Muscle layer of duodenum (tissue), 2 donors: ENCODE measurements around the gene DPEP1.

ENCODE experiments used
- H3K27ac ChIP-seq: one replicate; pipeline ENCODE4 v1.7.0; 2013; ENCODE audit warnings: mild to moderate bottlenecking, low read length
- H3K27me3 ChIP-seq: one replicate; pipeline ENCODE4 v1.7.0; 2013; ENCODE audit warnings: low read depth, mild to moderate bottlenecking, control low read depth, low read length
- H3K36me3 ChIP-seq, 2 donors: one replicate each; pipeline ENCODE4 v1.7.0; 2013; ENCODE audit warnings: low read length in 2 of 2, control low read depth in 1 of 2, mild to moderate bottlenecking in 1 of 2; ENCODE audit not compliant: insufficient read depth in 2 of 2, control insufficient read depth in 1 of 2
- H3K4me1 ChIP-seq, 2 donors: one replicate each; pipeline ENCODE4 v1.7.0; 2013; ENCODE audit warnings: low read length in 2 of 2, mild to moderate bottlenecking in 2 of 2, control low read depth in 1 of 2, moderate library complexity in 1 of 2; ENCODE audit not compliant: insufficient read depth in 2 of 2, control insufficient read depth in 1 of 2
- H3K4me3 ChIP-seq, 2 donors: one replicate each; pipeline ENCODE4 v1.7.0; 2013; ENCODE audit warnings: low read length in 2 of 2, low read depth in 1 of 2, mild to moderate bottlenecking in 1 of 2
- H3K9me3 ChIP-seq, 2 donors: one replicate each; pipeline ENCODE4 v1.7.0; 2013; ENCODE audit warnings: low read length in 2 of 2, control low read depth in 1 of 2, mild to moderate bottlenecking in 1 of 2; ENCODE audit not compliant: control insufficient read depth in 1 of 2
- donor health status: healthy.

DPEP1 gene

DNA sequence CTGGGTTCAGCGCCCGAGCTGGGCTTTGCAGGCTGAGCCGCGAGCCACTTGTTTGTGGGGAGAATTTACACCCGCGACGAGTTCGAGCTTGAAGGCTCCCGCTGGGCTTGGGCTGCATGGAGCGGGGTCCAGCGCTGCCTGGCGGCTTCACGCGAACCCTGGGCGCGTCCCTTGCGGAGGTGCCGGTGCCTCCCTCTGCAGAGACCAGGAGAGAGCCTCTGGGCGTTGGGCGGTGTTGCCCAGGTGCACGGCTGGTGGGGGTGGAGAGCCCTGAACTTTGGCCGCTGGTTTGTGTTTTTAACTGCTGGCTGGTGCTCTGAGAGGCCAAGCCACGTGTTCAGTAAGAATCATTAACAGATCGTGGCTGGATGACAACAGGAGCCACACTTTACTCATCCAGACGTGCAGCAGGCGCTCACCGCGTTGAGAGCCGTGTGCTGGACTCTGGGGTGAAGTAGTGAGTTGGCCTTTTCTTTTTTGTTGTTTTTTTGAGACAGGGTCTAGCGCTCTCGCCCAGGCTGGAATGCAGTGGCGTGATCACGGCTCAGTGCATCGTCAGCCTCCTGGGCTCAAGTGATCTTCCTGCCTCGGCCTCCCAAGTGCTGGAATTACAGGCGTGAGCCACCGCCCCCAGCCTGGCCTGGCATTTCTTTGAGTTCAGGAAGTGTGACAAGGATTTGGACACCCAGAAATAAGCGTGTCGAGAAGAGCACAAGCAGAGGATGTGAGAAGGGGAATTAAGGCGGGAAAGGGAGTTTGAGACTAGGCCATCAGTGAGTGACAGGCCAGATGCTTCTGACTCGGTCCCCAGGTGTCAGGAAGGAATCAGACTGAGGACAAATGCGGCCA lies 73.9 kb downstream of the DPEP1 start:
- H3K27me3 ChIP-seq: no peaks in the 10 kb centered on the region
- peaks cover 0 to 9% of the 10 kb centered on the region in 2 donors for H3K4me1 ChIP-seq
- H3K36me3 ChIP-seq: peaks cover 15 to 19% of the 10 kb centered on the region in 2 donors
- H3K4me3 ChIP-seq: peak overlapping the region; percentile 73 to 84
- peak overlapping the region; percentile 39 for H3K27ac ChIP-seq
- no peaks in the 10 kb centered on the region for H3K9me3 ChIP-seq
